ENCODE data around the gene SAMD9L. TPM values are rescaled to one million over a fixed set of nuclear protein-coding genes. Genes with fewer than 3 reads are reported as not detected.
A peak's percentile ranks its signal among the peaks of the same experiment; 100 is the strongest.

The SAMD9L gene
- total RNA-seq (2022) (not detected in 2 replicates), Bru-seq, nascent RNA (percentile 8 among the genes with signal in this experiment), BruChase-seq, experiment 1, labeled RNA remaining after a 2-hour chase (percentile 10 among the genes with signal in this experiment), BruChase-seq, experiment 2, labeled RNA remaining after a 6-hour chase (percentile 8 among the genes with signal in this experiment)
- long read RNA-seq = 0 reads

GRCh38 chr7:93148144-93148543, at the start of gene SAMD9L:
TSS of gene SAMD9L (minus strand) at chr7:93148385. CDS start at chr7:93135971, 12,414 bp downstream.
- intact Hi-C loops (cut with micrococcal nuclease; ENCODE audit: unreplicated experiment) = no loop called here
- Mint-ChIP-seq H3K36me3 (ENCODE audit: insufficient read depth, unreplicated experiment) (no peaks in the 10 kb centered on the region), H3K4me1 (ENCODE audit: low read depth, unreplicated experiment) (peaks cover 19% of the 10 kb centered on the region), H3K9me3 (ENCODE audit: unreplicated experiment) (no peaks in the 10 kb centered on the region), H3K27ac (ENCODE audit: unreplicated experiment) (no peak within 1 kb of the TSS), H3K4me3 (ENCODE audit: unreplicated experiment) (no peak within 1 kb of the TSS), H3K27me3 (ENCODE audit: insufficient read depth, unreplicated experiment) (no peaks in the 10 kb centered on the region)
- Histone ChIP-seq H3K27me3 (replicated peaks; ENCODE audit: control insufficient read depth, insufficient read depth, low read length) (no peaks in the 10 kb centered on the region), H3K4me1 (peaks cover 8% of the 10 kb centered on the region), H3K36me3 (ENCODE audit: control insufficient read depth, insufficient read depth, low read length) (no peaks in the 10 kb centered on the region), H3K9me3 (no peaks in the 10 kb centered on the region), H3K4me3 (ENCODE audit: low read depth, low read length) (no peak within 1 kb of the TSS)
- ChIA-PET POLR2A (no interaction called here), CTCF (no interaction called here)
- no peak for TF ChIP-seq CTCF (IDR thresholded peaks at IDR 0.05; ENCODE audit: insufficient read depth in 1 of 2, low read depth in 1 of 2, low read length in 1 of 2, severe bottlenecking in 1 of 2, unreplicated experiment in 1 of 2)
- no TSS peak for BruUV-seq (replicated peaks)
- DNase-seq = no peak

- Histone ChIP-seq H3K9me3 (no peaks in the 10 kb centered on the region), H3K4me1 (peaks cover 1% of the 10 kb centered on the region; the same call in 1 of the 2 replicates), H3K4me3 (ENCODE audit: low read depth, low read length) (no peak overlapping the region), H3K27me3 (replicated peaks; ENCODE audit: control insufficient read depth, insufficient read depth, low read length) (no peaks in the 10 kb centered on the region), H3K36me3 (ENCODE audit: control insufficient read depth, insufficient read depth, low read length) (no peaks in the 10 kb centered on the region)
- Mint-ChIP-seq H3K4me1 (ENCODE audit: low read depth, unreplicated experiment) (peaks cover 14% of the 10 kb centered on the region), H3K9me3 (ENCODE audit: unreplicated experiment) (no peaks in the 10 kb centered on the region), H3K27me3 (ENCODE audit: insufficient read depth, unreplicated experiment) (no peaks in the 10 kb centered on the region), H3K4me3 (ENCODE audit: unreplicated experiment) (no peak overlapping the region), H3K27ac (ENCODE audit: unreplicated experiment) (no peak overlapping the region), H3K36me3 (ENCODE audit: insufficient read depth, unreplicated experiment) (no peaks in the 10 kb centered on the region)
- no peak for TF ChIP-seq CTCF (IDR thresholded peaks at IDR 0.05; ENCODE audit: insufficient read depth in 1 of 2, low read depth in 1 of 2, low read length in 1 of 2, severe bottlenecking in 1 of 2, unreplicated experiment in 1 of 2)
- CTCF ChIA-PET = no interaction called here
- intact Hi-C loops (cut with micrococcal nuclease; ENCODE audit: unreplicated experiment) = no loop called here
- POLR2A ChIA-PET = no interaction called here
- DNase-seq = no peak
- BruUV-seq (replicated peaks) = no TSS peak
Observed at GRCh38 chr7:93196336-93196735, 48.2 kb upstream of the SAMD9L start.

GRCh38 chr7:93194386-93194785, 46.2 kb upstream of the SAMD9L start:
- no TSS peak for BruUV-seq (replicated peaks)
- ChIA-PET POLR2A (interaction anchor here (1.2 kb wide), 1 partner anchor 38 kb away, joined by 4 read pairs; the partner anchor contains the start of gene VPS50), CTCF (interaction anchor here (0.7 to 1.6 kb wide), 2 partner anchors 35 to 411 kb away, joined by 3 to 4 read pairs; no protein-coding TSS in a partner anchor)
- Mint-ChIP-seq H3K27ac (ENCODE audit: unreplicated experiment) (no peak overlapping the region), H3K4me1 (ENCODE audit: low read depth, unreplicated experiment) (peaks cover 14% of the 10 kb centered on the region), H3K27me3 (ENCODE audit: insufficient read depth, unreplicated experiment) (no peaks in the 10 kb centered on the region), H3K36me3 (ENCODE audit: insufficient read depth, unreplicated experiment) (no peaks in the 10 kb centered on the region), H3K4me3 (ENCODE audit: unreplicated experiment) (peak overlapping the region; percentile 12), H3K9me3 (ENCODE audit: unreplicated experiment) (no peaks in the 10 kb centered on the region)
- H3K36me3 ChIP-seq (ENCODE audit: control insufficient read depth, insufficient read depth, low read length) = no peaks in the 10 kb centered on the region
- H3K4me1 ChIP-seq = peaks cover 3% of the 10 kb centered on the region; the same call in 1 of the 2 replicates
- H3K9me3 ChIP-seq = no peaks in the 10 kb centered on the region
- H3K27me3 ChIP-seq (replicated peaks; ENCODE audit: control insufficient read depth, insufficient read depth, low read length) = no peaks in the 10 kb centered on the region
- DNase-seq = peak in 1 of 2 experiments; percentile 47
- no peak overlapping the region for H3K4me3 ChIP-seq (ENCODE audit: low read depth, low read length)
- intact Hi-C loops (cut with micrococcal nuclease; ENCODE audit: unreplicated experiment) = loop anchor here (2.0 kb wide), 1 partner anchor 14 kb away; no protein-coding TSS in a partner anchor
- no peak for TF ChIP-seq CTCF (IDR thresholded peaks at IDR 0.05; ENCODE audit: insufficient read depth in 1 of 2, low read depth in 1 of 2, low read length in 1 of 2, severe bottlenecking in 1 of 2, unreplicated experiment in 1 of 2)
